A549 treated with CpdA at 1 μM for 4 hours (cell line): Measurements from ENCODE around the gene IFNA10. TPM values are rescaled to one million over a fixed set of nuclear protein-coding genes. Genes with fewer than 3 reads are reported as not detected.

ENCODE experiments used
- total RNA-seq: library from RNA; stranded (reverse); fragments of 200-300 nt; extraction: Qiagen RNA extraction; gene quantifications from 5 replicates; pipeline ENCODE4 v1.2.3, GENCODE V29; 2022; ENCODE audit warnings: low read depth

IFNA10 gene
- total RNA-seq, result not detected in 5 replicates

DNA sequence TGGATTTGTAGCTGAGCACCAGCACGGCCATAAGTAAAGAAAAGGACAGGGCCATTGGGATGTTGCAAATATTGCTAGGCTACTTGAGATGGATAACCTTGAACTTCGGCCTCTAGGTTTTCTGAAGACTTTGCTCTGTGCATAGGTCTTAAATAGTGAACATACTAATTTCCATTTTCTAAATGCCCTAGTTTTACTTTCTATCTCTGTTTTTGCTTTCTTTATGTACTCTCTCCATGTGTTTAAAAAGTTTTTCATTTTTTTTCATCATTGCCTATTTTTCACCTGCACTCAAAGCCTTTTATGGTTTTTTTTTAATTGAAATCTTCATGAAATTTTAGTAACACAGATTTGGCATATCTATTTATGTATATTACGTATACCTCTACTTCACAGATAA is at the start of gene IFNA10:
Gene IFNA10 (minus strand): TSS at position 101 of the 400 bp plus-strand sequence. CDS start 46 bp downstream, at position 55.

DNA sequence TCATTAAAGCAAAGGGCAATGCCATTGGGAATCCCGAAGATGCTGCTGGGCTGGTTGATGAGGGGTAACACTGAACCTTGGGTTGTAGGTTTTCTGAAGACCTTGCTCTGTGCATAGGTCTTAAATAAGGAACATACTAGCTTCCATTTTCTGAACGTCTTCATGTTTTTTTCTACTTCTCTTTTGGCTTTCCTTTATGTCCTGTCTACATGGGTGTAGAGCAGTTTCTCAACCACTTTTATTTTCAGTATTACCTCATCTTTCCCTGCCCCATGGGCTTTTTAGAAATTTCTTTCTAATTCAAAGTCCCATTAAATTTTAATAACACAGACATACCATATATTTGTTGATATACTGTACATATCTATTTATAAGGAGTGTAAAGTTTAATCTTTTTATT is 33.0 kb upstream of the IFNA10 start, which contains the start of gene IFNA14:
Gene IFNA14 (minus strand): TSS at position 95 of the 400 bp plus-strand sequence. CDS start 70 bp downstream, at position 25.

DNA sequence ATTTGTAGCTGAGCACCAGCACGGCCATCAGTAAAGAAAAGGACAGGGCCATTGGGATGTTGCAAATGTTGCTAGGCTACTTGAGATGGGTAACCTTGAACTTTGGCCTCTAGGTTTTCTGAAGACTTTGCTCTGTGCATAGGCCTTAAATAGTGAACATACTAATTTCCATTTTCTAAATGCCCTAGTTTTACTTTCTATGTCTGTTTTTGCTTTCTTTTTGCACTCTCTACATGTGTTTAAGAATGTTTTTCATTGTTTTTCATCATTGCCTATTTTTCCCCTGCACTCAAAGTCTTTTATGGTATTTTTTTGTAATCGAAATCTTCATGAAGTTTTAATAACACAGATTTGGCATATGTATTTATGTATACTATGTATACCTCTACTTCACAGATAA is 21.2 kb upstream of the IFNA10 start, which contains the start of gene IFNA17:
Gene IFNA17 (minus strand): TSS at position 101 of the 400 bp plus-strand sequence. CDS start 49 bp downstream, at position 52.

DNA sequence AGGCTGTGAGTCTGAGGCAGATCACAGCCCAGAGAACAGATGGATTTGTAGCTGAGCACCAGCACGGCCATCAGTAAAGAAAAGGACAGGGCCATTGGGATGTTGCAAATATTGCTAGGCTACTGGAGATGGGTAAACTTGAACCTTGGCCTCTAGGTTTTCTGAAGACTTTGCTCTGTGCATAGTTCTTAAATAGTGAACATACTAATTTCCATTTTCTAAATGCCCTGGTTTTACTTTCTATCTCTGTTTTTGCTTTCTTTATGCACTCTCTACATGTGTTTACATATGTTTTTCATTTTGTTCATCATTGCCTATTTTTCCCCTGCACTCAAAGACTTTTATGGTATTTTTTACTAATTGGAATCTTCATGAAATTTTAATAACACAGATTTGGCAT is 10.3 kb upstream of the IFNA10 start, which contains the start of gene IFNA16:
Gene IFNA16 (minus strand): TSS at position 101 of the 400 bp plus-strand sequence. CDS start 6 bp downstream, at position 95.

DNA sequence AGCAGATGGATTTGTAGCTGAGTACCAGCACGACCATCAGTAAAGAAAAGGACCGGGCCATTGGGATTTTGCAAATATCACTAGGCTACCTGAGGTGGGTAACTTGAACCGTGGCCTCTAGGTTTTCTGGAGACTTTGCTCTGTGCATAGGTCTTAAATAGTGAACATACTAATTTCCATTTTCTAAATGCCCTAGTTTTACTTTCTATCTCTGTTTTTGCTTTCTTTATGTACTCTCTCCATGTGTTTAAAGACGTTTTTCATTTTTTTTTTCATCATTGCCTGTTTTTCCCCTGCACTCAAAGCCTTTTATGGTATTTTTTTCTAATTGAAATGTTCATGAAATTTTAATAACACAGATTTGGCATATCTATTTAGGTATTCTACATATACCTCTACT is 4.8 kb downstream of the IFNA10 start, which contains the start of gene IFNA7:
Gene IFNA7 (minus strand): TSS at position 101 of the 400 bp plus-strand sequence. CDS start 40 bp downstream, at position 61.

DNA sequence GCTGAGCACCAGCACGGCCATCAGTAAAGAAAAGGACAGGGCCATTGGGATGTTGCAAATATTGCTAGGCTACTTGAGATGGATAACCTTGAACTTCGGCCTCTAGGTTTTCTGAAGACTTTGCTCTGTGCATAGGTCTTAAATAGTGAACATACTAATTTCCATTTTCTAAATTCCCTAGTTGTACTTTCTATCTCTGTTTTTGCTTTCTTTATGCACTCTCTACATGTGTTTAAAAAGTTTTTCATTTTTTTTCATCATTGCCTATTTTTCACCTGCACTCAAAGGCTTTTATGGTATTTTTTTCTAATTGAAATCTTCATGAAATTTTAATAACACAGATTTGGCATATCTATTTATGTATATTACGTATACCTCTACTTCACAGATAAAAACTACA is 19.5 kb downstream of the IFNA10 start, which contains the start of gene IFNA4:
Gene IFNA4 (minus strand): TSS at position 101 of the 400 bp plus-strand sequence. CDS start 56 bp downstream, at position 45.

DNA sequence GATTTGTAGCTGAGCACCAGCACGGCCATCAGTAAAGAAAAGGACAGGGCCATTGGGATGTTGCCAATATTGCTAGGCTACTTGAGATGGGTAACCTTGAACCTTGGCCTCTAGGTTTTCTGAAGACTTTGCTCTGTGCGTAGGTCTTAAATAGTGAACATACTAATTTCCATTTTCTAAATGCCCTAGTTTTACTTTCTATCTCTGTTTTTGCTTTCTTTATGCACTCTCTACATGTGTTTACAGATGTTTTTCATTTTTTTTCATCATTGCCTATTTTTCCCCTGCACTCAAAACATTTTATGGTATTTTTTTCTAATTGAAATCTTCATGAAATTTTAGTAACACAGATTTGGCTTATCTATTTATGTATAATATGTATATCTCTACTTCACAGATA is 40.4 kb downstream of the IFNA10 start, which contains the start of gene IFNA21:
Gene IFNA21 (minus strand): TSS at position 101 of the 400 bp plus-strand sequence. CDS start 48 bp downstream, at position 53.

Other genes with a start within 250 kb of the IFNA10 start
- gene HACD4, start 175.5 kb downstream of the IFNA10 start, total RNA-seq, result 0.80 to 1.1 TPM (median 0.96 TPM) in 5 replicates
- gene IFNB1, start 129.2 kb downstream of the IFNA10 start, total RNA-seq, result not detected in 5 replicates
- not detected in 5 replicates for gene IFNW1, start 65.3 kb downstream of the IFNA10 start, total RNA-seq
- not detected in 5 replicates for gene IFNA21, start 40.5 kb downstream of the IFNA10 start, total RNA-seq
- not detected in 5 replicates for gene IFNA4, start 19.6 kb downstream of the IFNA10 start, total RNA-seq
- gene IFNA7, start 4.9 kb downstream of the IFNA10 start, total RNA-seq, result not detected in 5 replicates
- gene IFNA16, start 10.2 kb upstream of the IFNA10 start, total RNA-seq, result not detected in 5 replicates
- not detected in 5 replicates for gene IFNA17, start 21.1 kb upstream of the IFNA10 start, total RNA-seq
- gene IFNA14, start 32.9 kb upstream of the IFNA10 start, total RNA-seq, result not detected in 5 replicates
- not detected in 5 replicates for gene IFNA5, start 98.2 kb upstream of the IFNA10 start, total RNA-seq
- 14.4 to 18.7 TPM (median 16.7 TPM) in 5 replicates for gene KLHL9, start 128.3 kb upstream of the IFNA10 start, total RNA-seq
- not detected in 5 replicates for gene IFNA6, start 143.7 kb upstream of the IFNA10 start, total RNA-seq
- gene IFNA13, start 160.9 kb upstream of the IFNA10 start, total RNA-seq, result not detected in 5 replicates
- gene IFNA2, start 178.3 kb upstream of the IFNA10 start, total RNA-seq, result not detected in 5 replicates
- not detected in 5 replicates for gene IFNA8, start 202.0 kb upstream of the IFNA10 start, total RNA-seq
- gene IFNA1, start 233.3 kb upstream of the IFNA10 start, total RNA-seq, result not detected in 5 replicates